NT2/D1 (cell line): ENCODE measurements around the gene TOX2.

Source experiments
- SUZ12 ChIP-seq: IDR thresholded peaks from 2 replicates; pipeline ENCODE4 v1.6.1; 2011; ENCODE audit not compliant: insufficient read length, insufficient read depth; ENCODE audit errors: extremely low read depth
- YY1 ChIP-seq: IDR thresholded peaks from 2 replicates; pipeline ENCODE4 v1.6.1; 2011; ENCODE audit not compliant: insufficient read length, insufficient read depth
- ZNF274 ChIP-seq: IDR thresholded peaks from 2 replicates; pipeline ENCODE4 v1.6.1; 2011; ENCODE audit warnings: mild to moderate bottlenecking, low read depth, low read length

GRCh38 chr20:43936104-43936770, 21.6 kb downstream of the TOX2 start:
- TF ChIP-seq YY1 = no peak
- TF ChIP-seq ZNF274 = no peak
- TF ChIP-seq SUZ12 = no peak
